Thyroid gland (tissue), 4 donors: ENCODE data around the gene SAMD1. TPM values are rescaled to one million over a fixed set of nuclear protein-coding genes. Genes with fewer than 3 reads are reported as not detected.
A peak's percentile ranks its signal among the peaks of the same experiment; 100 is the strongest.
"Not testable (repeated sequence)": the region's sequence is repeated elsewhere in the genome, so short reads cannot be mapped to it uniquely, and the experiment has no call there.

Source experiments
- DNase-seq, 2 donors: peaks; one replicate each; pipeline ENCODE4 v3.0.0-alpha.2; 2019
- H3K27ac ChIP-seq, 3 donors: fragments of 200-600 bp; sonication (generic); 1 replicate in 2 of 3; 2 replicates in 1 of 3; pipeline ENCODE4 v1.5.1; 2016 to 2019; ENCODE audit warnings: mild to moderate bottlenecking in 1 of 3, moderate library complexity in 1 of 3
- H3K27me3 ChIP-seq: fragments of 200-600 bp; sonication (generic); one replicate; pipeline ENCODE4 v1.5.1; 2019
- H3K36me3 ChIP-seq, 2 donors: fragments of 200-600 bp; sonication (generic); one replicate each; pipeline ENCODE4 v1.5.1; 2016 to 2019
- H3K4me1 ChIP-seq, 2 donors: fragments of 200-600 bp; sonication (generic); one replicate each; pipeline ENCODE4 v1.5.1; 2017 to 2019
- H3K4me3 ChIP-seq, 3 donors: fragments of 200-600 bp; sonication (generic); replicated peaks in 1 of 3; 1 replicate in 2 of 3; 2 replicates in 1 of 3; pipeline ENCODE4 v1.5.1; 2016; ENCODE audit warnings: mild to moderate bottlenecking in 1 of 3
- H3K9me3 ChIP-seq: fragments of 200-600 bp; sonication (generic); one replicate; pipeline ENCODE4 v1.5.1; 2017
- POLR2A ChIP-seq, 2 donors: fragments of 450-650 bp; IDR thresholded peaks; one replicate each; pipeline ENCODE4 v1.6.1; 2017; ENCODE audit warnings: antibody characterized with exemption in 2 of 2, mild to moderate bottlenecking in 2 of 2, moderate library complexity in 1 of 2
- WGBS, 2 donors: methylation state at CpG; one replicate each; pipeline ENCODE4 v1.1.5; 2017; 5-methylcytosine and 5-hydroxymethylcytosine counted together
- intact Hi-C: fragments of 100-400 bp; cut with DNase I; formaldehyde crosslinking; loops from one replicate; pipeline ENCODE4 v1.15.1; 2023
- total RNA-seq, 4 donors: library from RNA; depleted of rRNA; stranded (reverse); fragments of >200 nt; gene quantifications; one replicate each; pipeline ENCODE4 v1.2.3, GENCODE V29; 2016
- TF ChIP-seq, protein P1 (sequence below), 6 experiments: fragments of 200-600 bp in 3 of 6; fragments of 450-650 bp in 3 of 6; sonication (generic) in 3 of 6; IDR thresholded peaks; one replicate each; pipeline ENCODE4 v1.5.1; 2016 to 2019; ENCODE audit warnings: antibody characterized with exemption in 6 of 6, mild to moderate bottlenecking in 2 of 6, inconsistent platforms in 1 of 6, moderate library complexity in 1 of 6

SAMD1 gene
- total RNA-seq, 4 donors from 2014 or later = 15.2 to 27.3 (median 22.7) TPM

DNA sequence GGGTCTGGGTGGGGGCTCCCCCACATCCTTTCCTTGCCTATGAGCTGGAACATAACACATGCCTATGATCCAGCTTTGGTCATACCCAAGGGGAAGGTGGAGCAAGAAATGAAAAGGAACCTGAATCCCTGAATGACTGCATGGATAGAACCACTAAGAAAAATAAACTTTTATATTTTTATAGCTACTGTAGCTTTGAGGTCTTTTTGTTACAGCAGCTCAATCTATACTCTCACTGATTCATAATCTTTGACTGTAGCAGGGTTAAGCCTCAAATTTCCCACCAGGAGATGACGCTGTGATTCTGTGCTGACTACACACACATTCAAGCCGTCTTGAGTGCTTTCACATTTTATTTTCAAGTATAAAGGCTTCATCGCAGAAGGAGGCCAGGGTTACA is 37.5 kb downstream of the SAMD1 start:
- H3K36me3 ChIP-seq = no peaks in the 10 kb centered on the region
- H3K4me1 ChIP-seq = peaks cover 4 to 10% of the 10 kb centered on the region in 2 donors
- H3K27ac ChIP-seq = no peak overlapping the region
- no peak for TF ChIP-seq POLR2A (IDR thresholded peaks at IDR 0.05)
- no peak for DNase-seq
- 93 to 98% methylated on average over 3 of the region's 3 CpGs for WGBS, 2 donors
- H3K27me3 ChIP-seq = no peaks in the 10 kb centered on the region
- no peaks in the 10 kb centered on the region for H3K9me3 ChIP-seq
- H3K4me3 ChIP-seq = no peak overlapping the region
- intact Hi-C loops = no loop called here

DNA sequence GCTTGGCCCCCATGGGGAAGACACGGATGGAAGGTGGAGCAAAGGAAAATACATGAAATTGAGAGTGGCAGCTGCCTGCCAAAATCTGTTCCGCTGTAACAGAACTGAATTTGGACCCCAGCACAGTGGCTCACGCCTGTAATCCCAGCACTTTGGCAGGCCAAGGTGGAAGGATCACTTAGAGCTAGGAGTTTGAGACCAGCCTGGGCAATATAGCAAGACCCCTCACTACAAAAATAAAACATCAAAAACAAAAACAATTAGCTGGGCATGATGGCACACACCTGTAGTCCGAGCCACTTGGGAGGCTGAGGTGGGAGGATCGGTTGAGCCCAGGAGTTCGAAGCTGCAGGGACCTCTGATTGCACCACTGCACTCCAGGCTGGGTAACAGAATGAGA is 38.1 kb downstream of the SAMD1 start:
- TF ChIP-seq, protein P1, sequence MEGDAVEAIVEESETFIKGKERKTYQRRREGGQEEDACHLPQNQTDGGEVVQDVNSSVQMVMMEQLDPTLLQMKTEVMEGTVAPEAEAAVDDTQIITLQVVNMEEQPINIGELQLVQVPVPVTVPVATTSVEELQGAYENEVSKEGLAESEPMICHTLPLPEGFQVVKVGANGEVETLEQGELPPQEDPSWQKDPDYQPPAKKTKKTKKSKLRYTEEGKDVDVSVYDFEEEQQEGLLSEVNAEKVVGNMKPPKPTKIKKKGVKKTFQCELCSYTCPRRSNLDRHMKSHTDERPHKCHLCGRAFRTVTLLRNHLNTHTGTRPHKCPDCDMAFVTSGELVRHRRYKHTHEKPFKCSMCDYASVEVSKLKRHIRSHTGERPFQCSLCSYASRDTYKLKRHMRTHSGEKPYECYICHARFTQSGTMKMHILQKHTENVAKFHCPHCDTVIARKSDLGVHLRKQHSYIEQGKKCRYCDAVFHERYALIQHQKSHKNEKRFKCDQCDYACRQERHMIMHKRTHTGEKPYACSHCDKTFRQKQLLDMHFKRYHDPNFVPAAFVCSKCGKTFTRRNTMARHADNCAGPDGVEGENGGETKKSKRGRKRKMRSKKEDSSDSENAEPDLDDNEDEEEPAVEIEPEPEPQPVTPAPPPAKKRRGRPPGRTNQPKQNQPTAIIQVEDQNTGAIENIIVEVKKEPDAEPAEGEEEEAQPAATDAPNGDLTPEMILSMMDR (IDR thresholded peaks at IDR 0.05) = no peak
- TF ChIP-seq POLR2A (IDR thresholded peaks at IDR 0.05) = no peak
- Histone ChIP-seq H3K9me3 (no peaks in the 10 kb centered on the region), H3K4me3 (no peak overlapping the region), H3K4me1 (peaks cover 0 to 4% of the 10 kb centered on the region in 2 donors), H3K27ac (no peak overlapping the region), H3K36me3 (no peaks in the 10 kb centered on the region), H3K27me3 (no peaks in the 10 kb centered on the region)
- DNase-seq = no peak
- WGBS, 2 donors = 92 to 98% methylated on average over 6 of the region's 6 CpGs
- intact Hi-C loops = no loop called here

GRCh38 chr19:14051980-14052379 is 38.6 kb downstream of the SAMD1 start:
- 86 to 95% methylated on average over 3 to 8 of the region's 9 CpGs for WGBS, 2 donors
- no peak for DNase-seq
- TF ChIP-seq, protein P1 (IDR thresholded peaks at IDR 0.05) = no peak
- Histone ChIP-seq H3K36me3 (no peaks in the 10 kb centered on the region), H3K27me3 (no peaks in the 10 kb centered on the region), H3K4me1 (no peaks in the 10 kb centered on the region), H3K9me3 (no peaks in the 10 kb centered on the region), H3K4me3 (no peak overlapping the region), H3K27ac (no peak overlapping the region)
- intact Hi-C loops = no loop called here

DNA sequence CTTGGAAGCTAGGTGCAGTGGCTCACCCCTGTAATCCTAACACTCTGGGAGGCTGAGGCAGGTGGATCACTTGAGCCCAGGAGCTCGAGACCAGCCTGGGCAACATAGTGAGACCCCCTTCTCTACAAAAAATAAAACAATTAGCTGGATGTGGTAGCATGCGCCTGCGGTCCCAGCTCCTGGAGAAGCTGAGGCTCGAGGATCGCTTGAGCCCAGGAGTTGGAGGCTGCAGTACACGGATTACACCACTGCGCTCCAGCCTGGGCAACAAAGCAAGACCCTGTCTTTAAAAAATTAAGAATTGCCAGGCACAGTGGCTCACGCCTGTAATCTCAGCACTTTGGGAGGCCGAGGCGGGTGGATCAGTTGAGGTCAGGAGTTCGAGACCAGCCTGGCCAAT is 39.6 kb downstream of the SAMD1 start:
- H3K9me3 ChIP-seq, H3K4me3 ChIP-seq, H3K27ac ChIP-seq, H3K36me3 ChIP-seq, H3K4me1 ChIP-seq, DNase-seq, H3K27me3 ChIP-seq, intact Hi-C loops: not testable (repeated sequence)
- WGBS, 2 donors = 95 to 98% methylated on average over 11 of the region's 11 CpGs

DNA sequence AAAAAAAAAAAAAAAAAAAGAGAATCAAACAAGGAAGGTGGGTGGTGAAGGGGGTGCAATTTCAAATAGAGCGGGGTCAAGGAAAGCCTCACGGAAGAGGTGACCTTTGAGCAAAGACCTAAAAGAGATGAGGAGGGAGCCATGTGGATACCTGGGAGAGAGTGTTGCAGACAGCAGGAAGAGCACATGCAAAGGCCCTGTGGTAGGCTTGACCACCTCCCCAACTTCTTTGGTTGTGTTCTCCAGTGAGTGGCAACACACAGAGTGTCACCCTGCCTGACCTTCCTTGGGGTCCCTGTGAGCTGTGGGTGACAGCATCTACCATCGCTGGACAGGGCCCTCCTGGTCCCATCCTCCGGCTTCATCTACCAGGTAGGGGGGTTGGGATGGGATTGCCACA is 40.0 kb downstream of the SAMD1 start:
- WGBS, 2 donors = 99 to 100% methylated on average over 4 of the region's 4 CpGs
- Histone ChIP-seq H3K9me3 (no peaks in the 10 kb centered on the region), H3K27me3 (no peaks in the 10 kb centered on the region), H3K4me1 (peaks cover 5 to 11% of the 10 kb centered on the region in 2 donors), H3K27ac (no peak overlapping the region), H3K36me3 (no peaks in the 10 kb centered on the region), H3K4me3 (no peak overlapping the region)
- TF ChIP-seq POLR2A (IDR thresholded peaks at IDR 0.05) = no peak
- TF ChIP-seq, protein P1 (IDR thresholded peaks at IDR 0.05) = no peak
- DNase-seq = no peak
- intact Hi-C loops = no loop called here

GRCh38 chr19:14048443-14049153 is 42.0 kb downstream of the SAMD1 start:
- Histone ChIP-seq H3K4me3 (no peak overlapping the region), H3K36me3 (no peaks in the 10 kb centered on the region), H3K27me3 (no peaks in the 10 kb centered on the region), H3K9me3 (no peaks in the 10 kb centered on the region), H3K27ac (no peak overlapping the region), H3K4me1 (peaks cover 5 to 11% of the 10 kb centered on the region in 2 donors)
- WGBS, 2 donors = 83 to 89% methylated on average over 8 of the region's 8 CpGs
- intact Hi-C loops = no loop called here
- no peak for TF ChIP-seq POLR2A (IDR thresholded peaks at IDR 0.05)
- TF ChIP-seq, protein P1 (IDR thresholded peaks at IDR 0.05) = peak in 5 of 6 experiments; percentile 34 to 82 (median 51)
- peak; percentile 33 to 55 for DNase-seq

DNA sequence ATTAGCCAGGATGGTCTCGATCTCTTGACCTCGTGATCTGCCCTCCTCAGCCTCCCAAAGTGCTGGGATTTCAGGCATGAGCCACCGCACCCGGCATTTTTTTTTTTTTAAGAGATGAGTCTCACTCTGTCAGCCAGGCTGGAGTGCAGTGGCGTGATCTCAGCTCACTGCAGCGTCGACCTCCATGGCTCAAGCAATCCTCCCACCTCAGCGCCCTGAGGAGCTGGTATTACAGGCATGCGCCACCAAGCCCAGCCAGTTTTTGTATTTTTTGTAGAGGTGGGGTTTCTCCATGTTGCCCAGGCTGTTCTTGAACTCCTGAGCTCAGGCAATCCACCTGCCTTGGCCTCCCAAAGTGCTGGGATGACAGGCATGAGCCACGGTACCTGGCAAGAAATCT is 42.7 kb downstream of the SAMD1 start:
- peaks cover 5 to 15% of the 10 kb centered on the region in 2 donors for H3K4me1 ChIP-seq
- H3K27me3 ChIP-seq, H3K27ac ChIP-seq, H3K36me3 ChIP-seq, H3K4me3 ChIP-seq, DNase-seq, intact Hi-C loops, H3K9me3 ChIP-seq: not testable (repeated sequence)
- 97 to 98% methylated on average over 10 of the region's 10 CpGs for WGBS, 2 donors
